ENCODE measurements around the gene FBXO21.
"Not testable (repeated sequence)": the region's sequence is repeated elsewhere in the genome, so short reads cannot be mapped to it uniquely, and the experiment has no call there.

Gene FBXO21

GRCh38 chr12:117134721-117135120 lies 55.5 kb downstream of the FBXO21 start:
- no peak for DNase-seq

GRCh38 chr12:117134059-117134458 lies 56.2 kb downstream of the FBXO21 start:
- no peak for DNase-seq

GRCh38 chr12:117130801-117131200 lies 59.5 kb downstream of the FBXO21 start:
- DNase-seq, result no peak

GRCh38 chr12:117129391-117129790 lies 60.9 kb downstream of the FBXO21 start:
- DNase-seq, result no peak

- no peak for DNase-seq
Observed at GRCh38 chr12:117127933-117128823, 62.1 kb downstream of the FBXO21 start.

GRCh38 chr12:117126335-117126734 lies 63.9 kb downstream of the FBXO21 start:
- no peak for DNase-seq

GRCh38 chr12:117125767-117126166 lies 64.5 kb downstream of the FBXO21 start:
- no peak for DNase-seq

GRCh38 chr12:117125272-117125613 lies 65.0 kb downstream of the FBXO21 start:
- DNase-seq, result no peak

GRCh38 chr12:117124421-117125271 lies 65.6 kb downstream of the FBXO21 start:
- no peak for DNase-seq

- DNase-seq, result no peak
Observed at GRCh38 chr12:117121441-117121840, 68.8 kb downstream of the FBXO21 start.

- DNase-seq, result no peak
Observed at GRCh38 chr12:117120787-117121186, 69.5 kb downstream of the FBXO21 start.

- no peak for DNase-seq
Observed at GRCh38 chr12:117119592-117120198, 70.6 kb downstream of the FBXO21 start.

- no peak for DNase-seq
Observed at GRCh38 chr12:117118838-117119591, 71.3 kb downstream of the FBXO21 start.

GRCh38 chr12:117114784-117115183 lies 75.5 kb downstream of the FBXO21 start:
- DNase-seq, result no peak

GRCh38 chr12:117113231-117113630 lies 77.0 kb downstream of the FBXO21 start:
- DNase-seq, result no peak

GRCh38 chr12:117111821-117112595 lies 78.3 kb downstream of the FBXO21 start:
- DNase-seq, result no peak

- no peak for DNase-seq
Observed at GRCh38 chr12:117111386-117111785, 78.9 kb downstream of the FBXO21 start.

GRCh38 chr12:117109943-117110635 lies 80.2 kb downstream of the FBXO21 start:
- DNase-seq, result no peak

GRCh38 chr12:117105902-117106301 lies 84.4 kb downstream of the FBXO21 start:
- no peak for DNase-seq

GRCh38 chr12:117104003-117104402 lies 86.3 kb downstream of the FBXO21 start:
- not testable (repeated sequence) for DNase-seq

- no peak for DNase-seq
Observed at GRCh38 chr12:117102800-117103181, 87.5 kb downstream of the FBXO21 start.

Measured in fibroblast of skin of right biceps (primary cell).